GM18517 (cell line): ENCODE data around the gene SCAF11.

Source experiments
- ATAC-seq: cut with Tn5 transposase; IDR thresholded peaks from one replicate; pipeline ENCODE4 v1.9.1; 2021; ENCODE audit warnings: mild to moderate bottlenecking, moderate library complexity; ENCODE audit not compliant: unreplicated experiment

Gene SCAF11

DNA sequence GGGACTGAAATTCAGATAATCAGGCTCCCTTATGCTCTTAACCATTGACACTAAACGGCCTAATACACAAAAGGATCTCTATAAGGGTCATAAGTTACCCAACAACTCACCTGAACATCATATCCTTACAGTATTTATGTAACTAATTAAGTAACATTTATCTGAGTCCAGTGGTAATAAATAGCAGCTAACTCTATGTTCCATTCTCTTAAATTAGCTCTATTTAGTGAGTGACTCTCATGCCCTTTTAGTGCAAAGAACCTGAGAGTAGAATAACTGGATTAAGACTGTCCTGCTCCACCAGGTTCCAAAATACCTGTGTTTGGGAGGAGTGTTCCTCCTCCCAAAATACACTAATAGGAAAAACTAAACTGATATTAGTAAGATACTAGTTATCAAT is 9.8 kb downstream of the SCAF11 start:
- ATAC-seq = no peak

GRCh38 chr12:45978108-45978507 is 12.3 kb downstream of the SCAF11 start:
- no peak for ATAC-seq

GRCh38 chr12:45977620-45978019 is 12.8 kb downstream of the SCAF11 start:
- no peak for ATAC-seq

DNA sequence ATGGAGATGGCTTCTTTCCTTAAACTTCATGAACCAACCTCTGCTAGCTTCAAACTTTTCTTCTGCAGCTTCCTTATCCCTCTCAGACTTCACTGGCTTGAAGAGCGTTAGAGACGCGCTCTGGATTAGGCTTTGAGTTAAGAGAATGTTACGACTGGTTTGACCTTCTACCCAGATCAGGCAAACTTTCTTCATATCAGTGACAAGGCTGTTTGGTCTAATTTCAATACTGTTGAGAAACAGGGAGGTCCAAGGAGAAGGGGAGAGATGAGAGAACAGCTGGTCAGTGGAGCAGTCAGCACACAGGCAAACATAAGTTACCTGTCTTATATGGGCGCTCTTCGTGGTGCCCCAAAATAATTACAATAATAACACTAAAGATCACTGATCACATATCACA is 14.9 kb downstream of the SCAF11 start:
- ATAC-seq = no peak

DNA sequence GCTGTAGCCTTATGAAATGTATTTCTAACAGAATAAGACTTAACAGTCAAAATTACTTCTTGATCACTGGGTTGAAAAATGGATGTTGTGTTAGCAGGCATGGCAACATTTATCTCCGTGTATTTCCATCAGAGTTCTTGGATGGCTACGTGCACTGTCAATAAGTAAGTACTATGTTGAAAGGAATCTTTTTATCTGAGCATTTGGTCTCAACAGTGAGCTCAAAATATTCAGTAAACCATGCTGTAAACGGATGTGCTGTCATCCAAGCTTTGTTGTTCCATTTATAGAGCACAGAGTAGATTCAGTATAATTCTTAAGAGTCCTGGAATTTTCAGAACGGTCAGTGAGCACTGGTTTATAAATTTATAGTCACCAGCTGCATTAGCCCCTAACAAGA is 15.5 kb downstream of the SCAF11 start:
- ATAC-seq = no peak

DNA sequence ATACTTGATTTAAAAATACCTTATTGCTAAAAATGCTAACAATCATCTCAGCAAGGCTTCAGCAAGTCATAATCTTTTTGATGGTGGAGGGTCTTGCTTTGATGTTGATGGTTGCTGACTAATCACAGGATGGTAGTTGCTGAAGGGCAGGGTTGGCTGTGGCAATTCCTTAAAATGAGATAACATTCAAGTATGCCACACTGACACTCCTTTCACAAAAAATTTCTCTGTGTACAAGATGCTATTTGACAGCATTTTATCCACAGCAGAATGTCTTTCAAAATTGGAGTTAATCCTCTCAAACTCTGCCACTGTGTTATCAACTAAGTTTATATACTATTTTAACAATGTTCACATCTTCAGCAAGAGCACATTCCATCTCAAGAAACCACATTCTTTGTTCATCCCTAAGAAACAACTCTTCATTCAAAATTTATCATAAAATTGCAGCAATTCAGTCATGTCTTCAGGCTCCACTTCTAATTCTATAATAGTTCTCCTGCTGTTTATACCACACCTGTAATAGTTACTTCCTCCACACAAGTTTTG is 16.1 kb downstream of the SCAF11 start:
- ATAC-seq = no peak

- ATAC-seq = no peak
Observed at GRCh38 chr12:45973526-45973925, 16.8 kb downstream of the SCAF11 start.

- ATAC-seq = no peak
Observed at GRCh38 chr12:45970391-45970790, 20.0 kb downstream of the SCAF11 start.

DNA sequence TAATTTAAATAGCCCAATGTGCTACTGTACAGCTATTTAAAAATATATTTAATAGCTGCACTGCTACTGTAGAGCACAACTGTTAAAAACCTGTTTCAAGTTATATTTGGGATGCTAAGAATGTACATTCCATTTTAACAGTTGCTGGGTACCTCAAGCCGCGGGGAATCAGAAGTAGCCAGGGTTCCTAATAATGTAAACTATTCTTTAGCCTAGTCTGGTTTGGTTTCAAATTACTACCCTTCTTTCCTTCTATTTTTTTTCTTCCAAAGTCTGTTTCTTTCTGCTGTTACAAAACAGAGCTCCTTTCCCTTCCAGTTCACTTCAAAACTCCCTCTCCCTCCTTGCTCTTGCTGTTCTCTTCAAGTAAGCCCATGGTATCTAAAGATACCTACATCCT is 21.3 kb downstream of the SCAF11 start:
- ATAC-seq = no peak

- ATAC-seq = no peak
Observed at GRCh38 chr12:45966486-45966885, 23.9 kb downstream of the SCAF11 start.

DNA sequence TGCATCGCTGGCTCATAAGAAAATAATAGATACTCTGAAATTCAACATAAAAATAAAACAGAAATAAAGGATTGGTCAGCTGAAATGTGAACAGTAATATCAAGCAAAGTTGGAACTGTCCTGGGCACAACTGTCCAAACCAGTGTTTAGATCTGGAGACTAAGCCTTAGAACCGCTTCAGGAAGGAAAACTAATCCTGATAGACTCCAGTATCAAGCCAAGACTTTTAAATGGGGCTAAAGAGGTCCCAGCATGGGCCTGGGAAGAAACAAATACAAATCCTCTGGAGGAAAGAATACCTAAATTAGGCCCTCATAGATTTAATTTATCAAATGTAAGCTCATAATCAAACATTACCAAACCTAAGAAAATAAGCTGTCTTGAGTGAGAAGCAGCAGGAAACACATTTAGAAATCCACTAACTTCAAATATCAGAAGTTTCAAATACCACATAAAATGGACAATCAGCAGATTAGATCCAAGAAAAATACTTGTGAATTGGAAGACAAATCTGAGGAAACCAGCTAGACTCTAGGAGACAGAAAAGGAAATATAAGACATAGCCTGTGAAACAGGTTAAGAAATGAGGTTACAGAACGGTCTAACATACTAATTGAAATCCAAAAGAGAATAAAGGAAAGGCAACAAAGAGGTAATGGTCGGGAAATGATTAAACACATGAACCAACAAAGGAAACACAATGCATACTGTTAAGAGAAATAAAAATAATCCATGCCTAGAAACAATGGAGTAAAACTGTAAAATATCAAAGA is 27.6 kb downstream of the SCAF11 start:
- no peak for ATAC-seq

DNA sequence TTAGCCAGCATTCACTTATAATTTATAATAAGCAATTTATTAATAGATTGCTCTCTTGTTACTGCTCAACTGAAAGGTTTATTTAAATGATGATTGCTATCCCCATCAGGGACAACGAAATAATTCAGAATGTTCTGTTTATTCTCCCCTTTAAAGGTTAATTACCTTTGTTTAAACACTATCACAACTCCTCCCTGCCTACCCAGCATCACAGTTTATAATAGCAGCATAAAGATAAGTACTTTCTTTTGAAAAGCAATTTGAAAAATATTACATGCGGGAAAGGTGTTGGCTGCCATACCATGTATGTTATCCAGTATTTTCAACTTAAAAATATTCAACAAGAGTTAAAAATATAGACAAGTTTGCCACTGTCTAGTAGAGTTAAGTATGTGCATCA is 30.6 kb downstream of the SCAF11 start:
- no peak for ATAC-seq

- ATAC-seq = no peak
Observed at GRCh38 chr12:45959025-45959424, 31.3 kb downstream of the SCAF11 start.

- no peak for ATAC-seq
Observed at GRCh38 chr12:45948546-45948945, 41.8 kb downstream of the SCAF11 start.

DNA sequence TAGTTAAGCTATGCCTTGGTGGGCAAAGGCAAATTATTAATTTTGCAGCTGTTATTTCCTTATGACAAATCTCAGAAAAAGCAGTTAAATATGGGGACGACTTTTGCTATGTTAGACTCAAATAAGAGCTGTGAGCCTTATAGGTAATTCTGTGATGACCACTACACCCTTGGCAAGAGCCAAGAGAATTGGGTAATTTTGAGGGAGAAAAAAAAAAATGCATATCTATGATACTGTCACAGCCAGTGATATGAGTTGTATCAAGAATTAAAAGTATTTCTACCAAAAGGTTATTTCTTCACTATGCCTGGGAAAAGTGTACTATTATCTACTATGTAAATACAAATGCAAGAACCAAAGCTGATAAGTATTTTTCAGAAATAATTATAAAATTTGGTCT is 43.9 kb downstream of the SCAF11 start:
- ATAC-seq = no peak

DNA sequence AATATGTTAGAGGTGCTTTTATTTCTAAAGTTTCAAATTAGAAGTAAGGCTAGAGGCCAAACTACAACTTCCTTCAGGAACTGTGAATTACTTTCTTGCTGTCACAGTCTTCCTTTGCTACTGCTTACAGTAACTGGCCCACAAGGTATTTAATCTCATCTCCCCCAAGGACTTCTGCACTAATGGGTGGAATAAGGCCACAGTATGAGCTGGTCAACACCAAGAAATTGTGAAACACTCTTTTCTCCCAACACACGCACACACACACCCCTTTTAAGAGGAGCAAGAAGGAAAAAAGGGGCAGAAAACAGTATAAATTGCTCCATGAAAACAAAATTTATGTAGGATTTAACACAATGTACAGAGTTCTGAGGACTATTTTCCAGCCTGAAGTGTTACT is 45.6 kb downstream of the SCAF11 start:
- no peak for ATAC-seq

GRCh38 chr12:45939759-45940158 is 50.6 kb downstream of the SCAF11 start:
- ATAC-seq = no peak

GRCh38 chr12:45938566-45938965 is 51.8 kb downstream of the SCAF11 start:
- no peak for ATAC-seq

DNA sequence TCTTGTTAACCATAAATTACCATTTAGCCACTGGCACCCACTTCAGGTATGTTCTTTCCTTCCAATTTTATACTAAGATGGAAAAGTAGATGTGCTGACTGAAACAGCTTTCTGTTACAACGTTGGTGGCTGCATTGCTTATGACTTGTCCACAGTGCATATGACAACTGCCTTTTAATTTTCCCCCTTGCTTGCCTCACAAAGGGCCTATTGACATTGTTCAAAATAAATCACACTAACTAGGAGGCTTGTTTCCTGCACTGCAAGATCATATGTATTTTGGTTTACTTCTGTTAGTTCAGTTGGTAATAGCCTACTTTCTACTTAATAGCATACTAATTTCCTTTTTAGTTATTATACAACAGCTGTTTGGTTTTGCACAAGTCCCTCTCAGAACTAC is 55.4 kb downstream of the SCAF11 start:
- no peak for ATAC-seq

DNA sequence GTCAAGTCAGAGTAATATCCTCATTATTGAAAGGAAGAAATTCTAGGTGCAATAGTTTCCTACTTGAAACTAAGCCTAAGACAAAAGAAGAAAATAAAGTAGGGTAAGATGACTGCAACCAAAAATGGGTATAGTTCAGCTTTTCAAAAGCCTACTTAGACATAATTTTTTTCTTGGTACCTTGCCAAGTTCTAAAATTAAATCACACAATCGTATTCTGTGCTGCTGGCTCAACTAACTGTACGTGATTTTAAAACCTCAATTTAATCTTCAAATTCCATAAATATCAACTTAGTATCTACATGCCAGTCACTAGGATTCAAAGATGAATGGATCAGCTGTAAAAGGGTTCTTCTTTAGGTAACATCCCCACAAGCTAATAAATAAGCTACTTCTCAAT is 56.9 kb downstream of the SCAF11 start:
- no peak for ATAC-seq

DNA sequence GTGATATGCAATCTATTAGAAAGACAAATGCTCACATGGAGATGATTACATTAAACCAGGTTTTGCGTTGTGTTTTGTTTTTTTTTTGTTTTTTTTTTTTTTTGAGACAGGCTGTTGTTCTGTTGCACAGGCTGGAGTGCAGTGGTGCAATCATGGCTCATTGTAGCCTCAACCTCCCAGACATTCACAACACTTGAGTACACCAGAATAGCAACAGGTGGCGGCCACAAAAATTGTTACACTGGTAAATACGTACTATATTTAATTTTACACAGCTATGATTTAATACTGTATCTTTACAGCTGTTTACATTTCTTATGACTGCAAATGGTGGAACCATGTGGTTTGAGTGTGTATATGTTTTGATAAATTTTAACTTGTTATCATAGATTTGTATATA is 60.0 kb downstream of the SCAF11 start:
- no peak for ATAC-seq

GRCh38 chr12:45928309-45928708 is 62.1 kb downstream of the SCAF11 start:
- ATAC-seq = no peak

DNA sequence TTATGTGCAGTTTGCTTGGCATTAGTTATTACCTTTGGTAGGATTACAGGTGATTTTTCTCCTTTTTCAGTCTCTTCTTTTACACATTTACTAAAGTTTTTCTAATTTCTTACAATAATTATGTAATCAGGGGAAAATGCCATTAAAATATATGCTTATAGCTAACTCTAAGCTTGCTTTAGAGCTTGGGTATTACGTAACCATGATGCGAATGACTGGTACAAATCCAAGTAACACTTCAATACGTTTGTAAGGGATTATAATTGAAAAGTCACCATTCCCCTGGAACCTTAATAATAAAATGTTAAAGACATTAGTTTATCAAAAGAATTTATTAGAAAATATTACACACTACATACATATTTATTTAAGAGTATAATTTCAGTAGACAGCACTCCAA is 71.6 kb downstream of the SCAF11 start:
- ATAC-seq = no peak
